KMS-11 (cell line): Measurements from ENCODE around the gene ACOT12.

Source experiments
- H2AFZ ChIP-seq: fragments of 200-600 bp; sonication (generic); 2 replicates; pipeline ENCODE4 v1.6.1; 2016; ENCODE audit warnings: antibody characterized with exemption, mixed run types, low read depth
- H3K27ac ChIP-seq: fragments of 200-600 bp; sonication (generic); 2 replicates; pipeline ENCODE4 v1.6.1; 2016; ENCODE audit warnings: mild to moderate bottlenecking, mixed run types
- H3K27me3 ChIP-seq: fragments of 200-600 bp; sonication (generic); 2 replicates; pipeline ENCODE4 v1.6.1; 2017; ENCODE audit warnings: mild to moderate bottlenecking, low read depth, mixed run types, moderate library complexity; ENCODE audit not compliant: insufficient read depth
- H3K36me3 ChIP-seq: fragments of 200-600 bp; sonication (generic); 2 replicates; pipeline ENCODE4 v1.6.1; 2017; ENCODE audit warnings: mild to moderate bottlenecking, mixed run types; ENCODE audit not compliant: insufficient read depth
- H3K4me1 ChIP-seq: fragments of 200-600 bp; sonication (generic); 2 replicates; pipeline ENCODE4 v1.6.1; 2016; ENCODE audit warnings: mild to moderate bottlenecking, low read depth, mixed run types; ENCODE audit not compliant: poor library complexity, severe bottlenecking
- H3K4me2 ChIP-seq: fragments of 200-600 bp; sonication (generic); 2 replicates; pipeline ENCODE4 v1.7.0; 2016; ENCODE audit warnings: mild to moderate bottlenecking, mixed run types
- H3K4me3 ChIP-seq: fragments of 200-600 bp; sonication (generic); IDR thresholded peaks from 2 replicates; pipeline ENCODE4 v1.6.1; 2017; ENCODE audit warnings: low read depth, low read length, mixed read lengths; ENCODE audit not compliant: insufficient read depth
- H3K79me2 ChIP-seq: fragments of 200-600 bp; sonication (generic); 2 replicates; pipeline ENCODE4 v1.6.1; 2016; ENCODE audit warnings: low read depth, mixed run types; ENCODE audit not compliant: insufficient read depth
- H3K9ac ChIP-seq: fragments of 200-600 bp; sonication (generic); 2 replicates; pipeline ENCODE4 v1.6.1; 2016; ENCODE audit warnings: mild to moderate bottlenecking, mixed run types
- H4K20me1 ChIP-seq: fragments of 200-600 bp; sonication (generic); 2 replicates; pipeline ENCODE4 v1.6.1; 2016; ENCODE audit warnings: mild to moderate bottlenecking, mixed run types; ENCODE audit not compliant: insufficient read depth
- TF ChIP-seq, protein P1 (sequence below): fragments of 200-600 bp; sonication (generic); conservative IDR thresholded peaks from 2 replicates; pipeline ENCODE4 v1.6.1; 2017; ENCODE audit warnings: low read depth, mild to moderate bottlenecking, antibody characterized with exemption, low read length, moderate library complexity, mixed read lengths

Gene ACOT12

DNA sequence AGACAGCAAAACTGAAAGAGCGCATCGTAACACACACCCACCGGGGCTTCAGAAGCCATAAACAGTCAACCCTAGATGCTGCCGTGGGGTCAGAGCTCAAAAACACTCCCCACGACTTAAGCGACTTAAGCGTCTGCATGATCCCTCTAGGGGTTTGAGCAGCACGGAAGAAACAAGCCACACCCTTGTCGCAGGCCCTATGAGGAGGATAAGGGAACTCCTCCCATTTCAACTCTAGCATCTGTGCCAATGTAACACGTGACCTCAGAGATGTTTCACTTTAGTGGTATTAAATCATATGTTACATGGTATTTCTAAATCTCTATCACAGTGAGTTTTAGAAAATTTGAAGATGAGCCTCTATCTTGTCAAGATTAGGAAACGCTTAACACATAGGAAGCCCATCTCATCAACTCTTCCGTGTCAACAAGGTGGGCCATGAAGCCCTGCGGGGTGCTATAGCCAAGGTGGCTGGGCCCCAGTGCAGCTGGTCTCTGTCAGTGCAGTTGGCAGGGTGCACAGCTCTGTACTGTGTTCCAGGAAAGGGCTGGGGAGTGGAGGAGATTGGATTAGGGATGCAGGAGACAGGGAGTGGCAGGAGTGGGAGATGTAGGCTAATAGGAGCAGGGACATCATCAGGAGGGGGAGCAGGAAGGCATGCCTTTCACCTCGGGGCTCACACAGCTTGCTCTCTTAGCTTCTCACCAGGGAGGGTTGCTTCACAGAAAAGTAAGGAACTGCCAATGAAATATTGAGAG lies 59.5 kb downstream of the ACOT12 start:
- H3K27ac ChIP-seq: no peak overlapping the region
- H3K9ac ChIP-seq: no peak overlapping the region
- no peak overlapping the region for H2AFZ ChIP-seq

DNA sequence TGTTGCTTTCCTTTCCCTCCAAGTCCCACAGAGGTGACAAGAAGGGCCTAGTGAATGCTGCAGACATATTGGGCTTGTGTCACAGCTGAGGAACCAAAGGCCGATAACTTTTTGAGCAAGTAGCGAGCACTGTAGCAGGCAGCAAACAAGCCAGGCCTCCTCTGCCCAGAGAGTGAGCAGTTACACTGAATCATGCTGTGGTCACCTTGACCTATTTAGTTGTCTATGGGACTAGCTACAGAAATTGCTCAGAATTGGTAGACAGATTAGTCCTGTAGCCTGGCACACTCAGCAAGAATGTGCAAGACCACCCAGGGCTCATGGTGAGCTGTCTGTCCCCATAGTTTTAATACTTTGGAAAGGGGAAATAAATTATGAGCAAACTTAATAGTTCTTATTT lies 67.4 kb downstream of the ACOT12 start:
- TF ChIP-seq, protein P1, sequence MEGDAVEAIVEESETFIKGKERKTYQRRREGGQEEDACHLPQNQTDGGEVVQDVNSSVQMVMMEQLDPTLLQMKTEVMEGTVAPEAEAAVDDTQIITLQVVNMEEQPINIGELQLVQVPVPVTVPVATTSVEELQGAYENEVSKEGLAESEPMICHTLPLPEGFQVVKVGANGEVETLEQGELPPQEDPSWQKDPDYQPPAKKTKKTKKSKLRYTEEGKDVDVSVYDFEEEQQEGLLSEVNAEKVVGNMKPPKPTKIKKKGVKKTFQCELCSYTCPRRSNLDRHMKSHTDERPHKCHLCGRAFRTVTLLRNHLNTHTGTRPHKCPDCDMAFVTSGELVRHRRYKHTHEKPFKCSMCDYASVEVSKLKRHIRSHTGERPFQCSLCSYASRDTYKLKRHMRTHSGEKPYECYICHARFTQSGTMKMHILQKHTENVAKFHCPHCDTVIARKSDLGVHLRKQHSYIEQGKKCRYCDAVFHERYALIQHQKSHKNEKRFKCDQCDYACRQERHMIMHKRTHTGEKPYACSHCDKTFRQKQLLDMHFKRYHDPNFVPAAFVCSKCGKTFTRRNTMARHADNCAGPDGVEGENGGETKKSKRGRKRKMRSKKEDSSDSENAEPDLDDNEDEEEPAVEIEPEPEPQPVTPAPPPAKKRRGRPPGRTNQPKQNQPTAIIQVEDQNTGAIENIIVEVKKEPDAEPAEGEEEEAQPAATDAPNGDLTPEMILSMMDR: no peak
- no peaks in the 10 kb centered on the region for H3K36me3 ChIP-seq
- H3K4me2 ChIP-seq: no peak overlapping the region
- no peak overlapping the region for H3K4me3 ChIP-seq
- H3K27me3 ChIP-seq: no peaks in the 10 kb centered on the region
- H3K27ac ChIP-seq: no peak overlapping the region
- H4K20me1 ChIP-seq: no peaks in the 10 kb centered on the region
- no peak overlapping the region for H3K9ac ChIP-seq
- no peak overlapping the region for H2AFZ ChIP-seq
- H3K4me1 ChIP-seq: no peaks in the 10 kb centered on the region
- H3K79me2 ChIP-seq: no peaks in the 10 kb centered on the region

More for the DNA sequence above, 59.5 kb downstream of the ACOT12 start:
- H3K36me3 ChIP-seq: no peaks in the 10 kb centered on the region
- no peaks in the 10 kb centered on the region for H3K4me1 ChIP-seq
- no peak overlapping the region for H3K4me3 ChIP-seq
- TF ChIP-seq, protein P1: no peak
- no peaks in the 10 kb centered on the region for H3K79me2 ChIP-seq
- H3K27me3 ChIP-seq: no peaks in the 10 kb centered on the region
- H3K4me2 ChIP-seq: no peak overlapping the region
- H4K20me1 ChIP-seq: no peaks in the 10 kb centered on the region

DNA sequence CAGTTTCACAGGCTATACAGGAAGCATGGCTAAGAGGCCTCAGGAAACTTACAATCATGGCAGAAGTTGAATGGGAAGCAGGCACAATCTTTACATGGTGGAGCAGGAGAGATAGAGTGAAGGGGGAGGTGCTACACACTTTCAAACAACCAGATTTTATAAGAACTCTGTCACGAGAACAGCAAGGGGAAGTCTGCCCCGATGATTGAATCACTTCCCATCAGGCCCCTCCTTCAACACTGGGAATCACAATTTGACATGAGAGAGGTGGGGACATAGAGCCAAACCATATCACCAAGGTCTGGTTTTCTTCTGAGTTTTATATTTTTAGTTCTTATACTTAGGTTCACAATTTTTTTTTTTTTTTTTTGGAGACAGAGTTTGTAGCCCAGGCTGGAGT lies 76.4 kb downstream of the ACOT12 start:
- no peak overlapping the region for H3K4me2 ChIP-seq
- no peaks in the 10 kb centered on the region for H3K4me1 ChIP-seq
- H2AFZ ChIP-seq: no peak overlapping the region
- H3K4me3 ChIP-seq: no peak overlapping the region
- no peak overlapping the region for H3K27ac ChIP-seq
- no peaks in the 10 kb centered on the region for H3K79me2 ChIP-seq
- H3K27me3 ChIP-seq: no peaks in the 10 kb centered on the region
- H4K20me1 ChIP-seq: no peaks in the 10 kb centered on the region
- TF ChIP-seq, protein P1: no peak
- no peaks in the 10 kb centered on the region for H3K36me3 ChIP-seq
- no peak overlapping the region for H3K9ac ChIP-seq

DNA sequence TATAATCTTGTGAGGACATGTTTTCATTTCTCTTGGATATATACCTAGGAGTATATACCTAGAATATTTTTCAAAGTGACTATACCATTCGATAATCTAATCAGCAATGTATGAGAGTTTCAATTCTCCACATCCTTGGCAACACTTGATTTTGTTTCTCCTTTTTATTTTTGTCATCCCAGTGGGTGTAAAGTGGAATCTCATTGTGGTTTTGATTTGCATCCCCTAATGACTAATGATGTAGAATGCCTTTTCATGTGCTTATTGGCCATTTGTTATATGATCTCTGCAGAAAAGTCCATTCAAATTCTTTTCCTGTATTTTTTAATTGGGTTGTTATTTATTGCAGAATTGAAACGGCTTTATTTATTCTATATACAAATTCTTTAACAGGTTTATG lies 77.4 kb downstream of the ACOT12 start:
- Histone ChIP-seq H3K27ac (no peak overlapping the region), H3K79me2 (no peaks in the 10 kb centered on the region), H2AFZ (no peak overlapping the region), H3K4me3 (no peak overlapping the region), H4K20me1 (no peaks in the 10 kb centered on the region), H3K27me3 (no peaks in the 10 kb centered on the region), H3K36me3 (no peaks in the 10 kb centered on the region), H3K9ac (no peak overlapping the region), H3K4me2 (no peak overlapping the region), H3K4me1 (no peaks in the 10 kb centered on the region)
- TF ChIP-seq, protein P1: no peak
